HL-60 (cell line): ENCODE data around the gene SCPEP1.

Experiments used
- DNase-seq, 2 experiments: peaks; one replicate each; pipeline ENCODE4 v3.0.0-alpha.2; 2010 to 2020; ENCODE audit warnings: low read depth in 1 of 2, low spot score in 1 of 2
- H3K27ac ChIP-seq: fragments of 250-450 bp; sonication (Bioruptor Pico); replicated peaks from 2 replicates; pipeline ENCODE4 v1.5.1; 2020; ENCODE audit warnings: mild to moderate bottlenecking, moderate library complexity
- H3K27me3 ChIP-seq: fragments of 250-450 bp; sonication (Bioruptor Pico); 2 replicates; pipeline ENCODE4 v1.5.1; 2021; ENCODE audit warnings: mild to moderate bottlenecking, moderate library complexity; ENCODE audit not compliant: insufficient read depth, poor library complexity, severe bottlenecking
- H3K4me3 ChIP-seq: replicated peaks from 2 replicates; pipeline ENCODE4 v1.5.1; 2011; ENCODE audit warnings: mild to moderate bottlenecking, control low read depth, low read length; ENCODE audit not compliant: insufficient read depth
- CTCF ChIP-seq: IDR thresholded peaks from one replicate; pipeline ENCODE4 v1.5.1; 2011; ENCODE audit warnings: low read length, control low read depth, inconsistent platforms; ENCODE audit not compliant: insufficient read depth
- GABPA ChIP-seq: IDR thresholded peaks from 2 replicates; pipeline ENCODE4 v1.6.1; 2012; ENCODE audit warnings: low read depth
- POLR2AphosphoS5 ChIP-seq: IDR thresholded peaks from 2 replicates; pipeline ENCODE4 v1.6.1; 2012; ENCODE audit warnings: low read depth
- REST ChIP-seq: IDR thresholded peaks from 2 replicates; pipeline ENCODE4 v1.6.1; 2012; ENCODE audit warnings: low read depth; ENCODE audit not compliant: insufficient replicate concordance
- SPI1 ChIP-seq: IDR thresholded peaks from 2 replicates; pipeline ENCODE4 v1.6.1; 2012; ENCODE audit warnings: low read depth, mild to moderate bottlenecking, borderline replicate concordance

The SCPEP1 gene

GRCh38 chr17:56930739-56931337, 47.1 kb upstream of the SCPEP1 start:
- TF ChIP-seq SPI1 (no peak), REST (no peak), GABPA (no peak), CTCF (no peak), POLR2AphosphoS5 (no peak)
- DNase-seq = no peak
- Histone ChIP-seq H3K27me3 (no peaks in the 10 kb centered on the region), H3K27ac (no peak overlapping the region), H3K4me3 (no peak overlapping the region)

- no peak overlapping the region for H3K4me3 ChIP-seq
- H3K27me3 ChIP-seq = no peaks in the 10 kb centered on the region
- no peak for DNase-seq
- no peak for TF ChIP-seq CTCF
- no peak for TF ChIP-seq POLR2AphosphoS5
- TF ChIP-seq SPI1 = no peak
- TF ChIP-seq REST = no peak
- TF ChIP-seq GABPA = no peak
- H3K27ac ChIP-seq = no peak overlapping the region
Measured at GRCh38 chr17:56933151-56933745, 44.7 kb upstream of the SCPEP1 start.

GRCh38 chr17:56933868-56934267, 44.1 kb upstream of the SCPEP1 start:
- no peak overlapping the region for H3K4me3 ChIP-seq
- TF ChIP-seq REST (no peak), CTCF (no peak), GABPA (no peak), SPI1 (no peak), POLR2AphosphoS5 (no peak)
- H3K27ac ChIP-seq = no peak overlapping the region
- no peaks in the 10 kb centered on the region for H3K27me3 ChIP-seq
- DNase-seq = no peak
